Activated CD4-positive, alpha-beta T cell treated with anti-CD3 and anti-CD28 coated beads for 24 hours (primary cell): ENCODE measurements around the gene ZDHHC1.

Experiments used
- DNase-seq, 2 donors: peaks; one replicate each; pipeline ENCODE4 v3.0.0-alpha.2; 2020; ENCODE audit warnings: low read depth in 2 of 2

The ZDHHC1 gene

DNA sequence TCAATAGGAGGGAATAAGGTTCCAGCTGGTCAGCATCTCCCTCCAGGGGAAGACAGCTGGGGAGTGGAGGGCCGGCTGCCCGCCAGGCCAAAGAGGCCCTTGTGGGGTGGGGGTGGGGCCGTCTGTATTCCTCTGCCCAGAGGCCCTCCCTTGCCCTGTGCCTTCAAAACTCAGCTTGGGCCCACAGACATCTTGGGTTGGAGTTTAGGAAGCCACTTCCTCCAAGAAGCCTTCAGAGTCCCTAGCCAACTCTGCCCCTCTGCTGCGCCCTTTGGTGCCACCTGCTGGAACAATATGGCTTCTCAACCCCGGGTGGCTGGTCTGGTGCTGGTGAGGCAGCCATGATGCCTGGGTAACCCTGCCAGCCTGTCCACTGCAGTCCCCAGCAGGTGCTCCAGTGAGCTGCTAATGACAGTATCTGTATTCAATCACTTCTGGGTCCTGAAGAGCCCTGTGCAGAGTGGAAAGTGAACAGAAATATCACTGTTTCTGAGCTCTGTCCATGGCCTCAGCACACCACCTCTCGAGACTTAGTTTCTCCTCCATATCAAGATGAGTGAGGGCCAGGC, 31.3 kb upstream of the ZDHHC1 start:
- peak; percentile 66 to 70 for DNase-seq

DNA sequence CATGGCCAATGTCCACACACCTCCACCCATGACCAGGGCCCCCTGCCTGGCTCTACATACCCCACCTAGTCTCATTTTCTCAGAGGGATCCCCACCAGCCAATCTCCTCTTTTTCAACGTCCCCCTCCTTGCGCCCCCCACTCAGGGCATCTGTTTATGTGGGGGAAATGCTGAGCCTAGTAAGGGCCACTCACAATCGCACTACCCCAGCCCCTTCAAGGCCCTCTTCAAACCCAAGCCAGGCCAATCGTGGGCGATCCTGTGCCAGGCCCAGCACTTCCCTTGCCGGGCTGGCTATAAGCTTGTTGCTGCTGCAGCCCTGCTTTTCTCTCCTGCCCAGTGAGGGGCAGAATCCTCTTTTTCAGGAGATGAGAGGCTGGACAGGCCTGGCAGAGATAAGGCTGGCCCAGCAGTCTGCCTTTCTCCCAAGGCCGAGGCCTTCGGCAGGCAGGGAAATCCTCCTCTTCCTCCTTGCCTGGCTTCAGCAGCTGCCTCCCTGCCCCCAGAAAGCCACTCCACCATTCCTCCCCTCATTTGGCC, 30.8 kb upstream of the ZDHHC1 start:
- DNase-seq, result no peak

DNA sequence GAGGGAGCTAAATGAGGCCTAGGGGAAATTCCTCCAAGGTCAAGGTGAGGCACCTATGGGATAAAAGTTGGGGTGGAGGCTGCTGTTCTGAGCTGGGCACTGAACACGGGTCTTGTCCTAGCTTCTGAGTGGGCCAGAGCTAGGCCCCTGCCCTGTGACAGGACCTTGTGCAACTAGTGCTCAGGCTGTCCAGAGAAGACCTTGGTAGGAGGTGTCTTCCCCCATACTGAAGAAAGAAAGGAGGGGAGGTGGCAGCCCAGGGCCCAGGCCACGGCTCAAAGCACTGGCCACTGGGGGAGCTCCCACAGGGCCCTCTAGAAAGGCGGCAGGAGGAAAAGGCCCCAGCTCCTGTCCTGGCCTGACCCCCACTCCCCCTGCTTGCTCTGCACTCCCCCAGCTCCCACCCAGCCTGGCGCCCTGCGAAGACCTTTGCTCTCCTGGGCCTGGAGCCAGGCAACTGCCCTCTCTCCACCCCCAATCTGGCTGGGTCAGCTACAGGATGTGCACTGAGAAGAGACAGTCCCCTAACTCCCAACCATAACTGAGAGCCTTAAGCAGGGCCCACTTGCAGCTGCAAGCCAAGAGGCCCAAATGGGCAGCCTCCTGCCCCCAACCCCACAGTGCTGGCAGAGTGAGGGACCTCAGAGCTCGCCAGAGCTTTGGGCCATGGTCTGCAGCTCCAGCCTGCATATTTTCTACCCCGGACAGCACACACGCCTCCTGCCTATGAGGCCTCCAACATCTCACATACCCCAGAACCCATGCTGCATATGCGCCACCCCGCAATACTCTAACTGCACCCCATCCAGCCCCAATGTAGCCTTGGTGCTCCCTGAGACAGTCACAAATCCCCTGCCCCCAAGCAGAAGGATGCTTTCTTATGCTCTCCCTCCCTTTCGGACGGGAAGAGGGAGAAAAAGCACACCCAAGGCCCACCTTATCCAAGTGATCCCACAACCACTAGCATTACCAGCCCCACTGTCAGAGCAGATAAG, 29.9 kb upstream of the ZDHHC1 start:
- DNase-seq, result no peak

DNA sequence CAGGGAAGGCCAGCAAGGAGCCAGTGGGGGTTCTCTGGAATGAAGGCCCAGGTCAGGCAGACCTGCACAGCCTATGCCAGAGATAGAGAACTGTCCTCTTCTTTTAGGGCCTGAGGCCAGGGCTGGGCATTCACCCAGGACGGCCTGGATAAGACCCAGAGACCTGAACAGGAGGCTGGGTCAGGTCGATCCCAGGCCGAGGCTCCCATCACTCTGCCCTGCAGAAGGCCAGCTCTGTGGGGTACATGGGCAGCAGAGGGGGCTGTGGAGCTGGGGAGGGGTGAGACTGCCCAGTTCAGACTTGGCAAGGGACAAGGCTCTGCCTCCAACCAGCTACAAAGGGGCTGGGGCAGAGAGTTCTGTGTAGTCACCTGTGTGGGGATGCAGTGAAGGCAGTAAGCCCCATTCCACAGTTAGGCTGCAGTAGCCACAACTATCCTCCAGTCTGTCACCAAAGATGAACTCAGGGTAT, 29.2 kb upstream of the ZDHHC1 start:
- no peak for DNase-seq

DNA sequence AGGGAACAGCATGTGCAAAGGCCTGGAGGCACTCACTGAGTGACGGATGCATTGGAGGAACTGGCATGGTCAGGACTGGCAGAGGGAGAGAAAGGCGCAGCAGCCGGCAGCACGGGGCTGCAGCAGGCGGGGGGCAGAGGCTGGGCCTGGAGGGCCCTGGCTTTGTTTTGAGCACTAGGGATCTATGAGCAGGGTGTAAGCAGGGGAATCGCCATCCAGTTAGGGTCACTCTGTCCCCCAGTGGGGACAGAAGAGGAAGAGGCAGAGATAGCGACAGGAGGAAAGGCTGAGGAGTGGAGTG, 28.8 kb upstream of the ZDHHC1 start:
- DNase-seq, result no peak

DNA sequence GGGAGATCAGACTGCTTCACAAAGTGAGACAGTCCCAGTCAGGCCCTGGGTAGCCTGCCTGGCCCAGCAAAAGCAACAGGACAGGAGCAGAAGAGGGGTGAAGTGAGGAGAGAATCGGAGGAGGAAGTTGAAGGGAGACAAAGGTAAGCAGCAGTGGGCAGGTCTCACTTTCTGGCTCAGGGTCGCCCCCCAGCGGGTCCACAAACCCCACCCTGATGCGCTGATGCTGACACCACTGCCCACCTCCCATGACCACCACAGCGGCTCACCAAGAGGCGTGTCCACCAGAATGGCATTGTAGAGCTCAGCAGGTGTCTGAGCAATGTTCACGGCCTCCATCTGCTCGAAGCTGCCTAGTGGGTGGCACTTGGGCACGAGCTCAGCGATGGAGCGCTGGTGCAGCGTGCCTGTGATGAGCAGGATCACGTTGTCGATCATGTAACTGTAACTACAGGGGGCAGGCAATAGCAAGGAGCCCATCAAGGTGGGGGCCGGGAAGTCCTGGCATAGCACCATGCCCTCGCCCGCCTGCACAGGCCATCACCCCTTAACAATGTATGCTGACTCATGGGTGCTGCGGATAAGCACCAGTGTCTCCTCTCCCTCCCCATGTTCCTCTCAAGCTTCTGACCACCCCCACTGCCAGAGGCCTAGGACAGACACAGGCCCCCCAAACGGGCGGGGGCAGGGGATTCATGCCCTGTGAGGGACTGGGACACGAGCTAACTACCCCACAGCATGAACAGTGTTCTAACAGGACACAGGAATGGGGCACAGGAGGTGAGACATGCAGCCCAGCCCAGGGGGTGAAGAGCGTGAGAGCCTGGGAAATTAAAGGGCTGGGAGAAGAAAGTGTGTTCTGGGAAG, 28.2 kb upstream of the ZDHHC1 start:
- DNase-seq, result no peak

DNA sequence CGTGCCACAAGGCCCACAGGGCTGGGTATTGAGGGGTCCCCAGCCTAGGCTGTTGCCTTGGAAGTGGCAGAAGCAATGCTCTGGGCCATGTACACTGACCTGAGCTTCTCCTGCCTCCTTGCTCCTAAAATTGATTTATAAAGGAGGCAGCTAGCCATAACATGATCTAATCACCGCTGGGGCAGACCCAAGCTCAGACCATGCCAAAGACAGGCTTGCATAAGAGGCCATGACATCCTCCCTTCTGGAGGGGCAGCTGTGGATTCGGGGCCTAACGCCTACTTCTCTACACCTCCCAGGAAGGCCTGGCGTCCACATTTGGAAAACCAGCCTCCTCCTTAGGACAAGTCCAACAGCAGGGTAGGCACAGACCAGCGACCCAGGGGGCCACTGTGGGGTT, 27.0 kb upstream of the ZDHHC1 start:
- no peak for DNase-seq

DNA sequence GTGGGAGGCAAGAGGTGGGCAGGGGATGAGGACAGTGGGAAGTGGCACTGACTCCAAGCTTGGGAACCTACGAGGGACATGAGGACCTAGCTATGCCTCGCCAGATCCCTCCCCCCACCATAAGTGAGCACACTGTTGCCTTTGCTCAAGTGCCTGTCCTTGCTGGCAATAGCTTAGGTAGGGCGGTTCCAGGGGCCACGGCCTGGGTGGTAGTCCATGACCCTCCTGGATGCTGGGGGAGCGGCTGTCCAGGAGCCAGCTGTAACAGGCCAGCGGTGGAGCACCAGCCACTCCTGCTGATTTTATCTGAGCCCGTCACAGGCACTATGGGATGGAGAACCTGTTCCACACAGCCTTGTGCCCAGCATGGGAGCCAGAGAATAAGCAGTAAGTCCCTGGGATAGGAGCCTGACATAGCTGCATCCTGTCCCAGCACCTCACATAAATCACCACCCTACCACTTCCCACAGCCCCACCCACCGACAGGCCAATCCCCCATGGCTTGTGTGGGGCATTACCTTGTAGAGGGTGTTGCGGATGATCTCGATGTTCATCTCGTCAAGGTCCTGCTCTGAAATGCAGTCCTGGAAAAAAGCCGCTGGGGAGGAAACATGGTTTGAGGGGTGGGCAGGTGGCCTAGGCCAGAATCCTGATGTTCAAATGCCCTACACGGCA, 26.4 kb upstream of the ZDHHC1 start:
- DNase-seq, result no peak

DNA sequence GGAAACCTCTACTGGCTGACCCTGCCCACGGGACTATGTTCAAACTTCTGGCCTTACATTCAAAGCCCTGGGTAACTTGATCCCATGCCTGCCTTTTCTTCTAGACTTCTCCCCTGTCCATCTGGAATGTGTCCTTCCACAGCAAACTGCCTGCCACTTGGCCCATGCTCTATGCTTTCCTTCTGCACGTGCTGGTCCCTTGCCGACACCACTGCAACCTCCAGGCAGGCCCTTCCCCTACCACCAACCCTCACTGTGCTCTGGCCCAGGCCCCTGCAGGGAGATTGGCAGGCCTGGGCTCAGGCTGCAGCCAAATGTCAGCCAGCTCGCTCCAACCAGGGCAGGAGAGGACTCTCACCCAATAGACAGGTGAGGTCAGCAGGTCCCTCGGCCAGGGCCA, 25.6 kb upstream of the ZDHHC1 start:
- no peak for DNase-seq

DNA sequence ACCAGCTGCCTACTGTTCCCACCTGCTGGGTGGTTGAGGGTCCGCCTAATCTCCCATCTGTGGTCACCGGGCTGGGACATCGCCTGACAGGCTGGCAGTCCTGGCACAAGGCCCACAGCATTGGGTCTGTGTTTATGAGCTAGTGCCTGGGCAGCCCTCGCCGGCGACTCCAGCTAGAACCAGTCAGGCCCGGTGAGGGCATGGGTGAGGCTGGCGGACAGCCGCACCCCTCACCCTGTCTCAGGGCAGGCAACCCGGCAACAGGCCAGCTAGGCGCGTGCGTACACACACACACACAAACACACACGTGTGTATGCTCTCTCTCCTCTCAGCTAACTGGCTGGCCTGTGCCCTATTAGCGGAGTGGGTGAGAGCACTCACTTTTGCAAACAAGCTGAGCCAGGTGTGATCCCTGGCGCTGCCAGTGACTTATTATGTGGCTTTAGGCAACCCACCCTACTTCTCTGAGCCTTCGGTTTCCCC, 25.0 kb upstream of the ZDHHC1 start:
- DNase-seq, result no peak

DNA sequence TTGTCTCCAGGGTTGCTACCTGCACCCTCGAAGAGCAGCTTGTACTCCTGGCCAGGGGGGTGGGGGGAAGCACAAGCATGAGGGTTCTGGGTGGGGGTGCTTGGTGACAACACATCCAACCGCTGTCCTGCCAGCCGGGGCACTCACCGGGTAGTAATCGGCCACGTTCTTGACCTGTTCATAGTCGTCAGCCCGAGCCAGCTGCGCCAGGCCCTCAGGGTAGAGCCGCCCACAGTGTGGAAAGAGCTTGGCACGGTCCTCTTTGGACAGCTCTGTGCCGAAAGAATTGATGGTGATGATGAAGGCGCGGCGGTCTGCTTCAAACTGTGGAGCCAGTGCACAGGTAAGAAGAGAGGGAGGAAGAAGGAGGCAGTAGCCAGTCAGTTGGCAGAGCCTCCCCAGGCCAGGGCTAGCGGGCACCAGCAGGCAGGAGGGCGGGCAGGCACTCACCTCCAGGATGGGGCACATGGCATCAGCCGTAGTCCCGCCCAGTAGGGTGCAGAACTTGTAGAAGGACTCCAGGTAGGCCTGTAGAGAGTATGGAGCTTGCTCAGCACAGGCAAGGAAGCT, 22.6 kb upstream of the ZDHHC1 start:
- DNase-seq, result no peak

DNA sequence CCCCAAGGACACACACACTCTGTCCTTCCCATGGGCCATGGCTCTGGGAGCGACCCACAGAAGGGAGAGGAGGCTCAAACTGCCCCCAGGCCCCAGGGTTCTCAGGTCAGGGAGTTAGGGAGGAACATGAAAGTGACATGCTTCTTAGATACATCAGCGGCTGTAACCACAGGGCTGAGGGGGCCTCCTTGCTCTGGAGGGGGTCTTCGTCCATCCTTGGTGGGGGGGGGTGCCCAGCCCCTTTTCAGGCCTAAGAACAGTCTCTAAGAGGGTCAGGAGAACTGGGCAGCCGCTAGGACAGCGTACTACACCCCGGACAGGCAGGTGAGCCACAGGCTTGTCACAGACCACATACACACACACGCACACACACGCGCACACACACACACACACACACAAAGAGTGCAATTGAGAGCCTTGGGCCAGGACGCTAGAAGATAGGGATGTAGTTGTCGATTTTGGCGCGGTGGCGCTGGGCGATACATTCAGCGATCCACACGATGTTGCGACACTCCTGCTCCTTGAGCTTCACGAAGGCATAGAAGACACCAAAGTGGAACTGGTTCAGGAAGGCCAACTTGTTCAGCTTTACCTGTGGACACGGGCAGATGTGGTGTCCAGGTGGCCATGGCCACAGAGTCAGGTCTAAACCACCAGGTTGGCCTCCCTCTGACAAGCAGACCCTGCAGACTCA, 22.0 kb upstream of the ZDHHC1 start:
- DNase-seq, result no peak

DNA sequence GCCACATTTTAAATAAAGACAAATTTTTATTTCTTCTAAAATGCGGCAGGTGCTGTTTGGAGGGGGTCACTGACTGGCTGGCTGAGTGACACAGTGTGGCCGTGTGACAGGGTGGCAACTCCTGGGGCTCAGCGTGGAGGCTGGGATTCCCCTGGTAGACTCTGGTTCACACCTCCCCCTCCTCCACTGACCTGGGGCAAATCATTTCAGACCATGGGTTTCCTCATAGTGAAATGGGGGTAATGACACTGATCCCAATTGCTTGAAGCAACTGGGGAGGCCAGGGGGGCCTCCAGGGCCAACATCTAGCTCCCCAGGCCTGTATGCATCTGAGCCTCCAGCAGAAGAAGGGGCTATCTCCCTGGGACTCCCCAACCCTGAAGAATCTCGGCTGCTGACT, 21.2 kb upstream of the ZDHHC1 start:
- no peak for DNase-seq

DNA sequence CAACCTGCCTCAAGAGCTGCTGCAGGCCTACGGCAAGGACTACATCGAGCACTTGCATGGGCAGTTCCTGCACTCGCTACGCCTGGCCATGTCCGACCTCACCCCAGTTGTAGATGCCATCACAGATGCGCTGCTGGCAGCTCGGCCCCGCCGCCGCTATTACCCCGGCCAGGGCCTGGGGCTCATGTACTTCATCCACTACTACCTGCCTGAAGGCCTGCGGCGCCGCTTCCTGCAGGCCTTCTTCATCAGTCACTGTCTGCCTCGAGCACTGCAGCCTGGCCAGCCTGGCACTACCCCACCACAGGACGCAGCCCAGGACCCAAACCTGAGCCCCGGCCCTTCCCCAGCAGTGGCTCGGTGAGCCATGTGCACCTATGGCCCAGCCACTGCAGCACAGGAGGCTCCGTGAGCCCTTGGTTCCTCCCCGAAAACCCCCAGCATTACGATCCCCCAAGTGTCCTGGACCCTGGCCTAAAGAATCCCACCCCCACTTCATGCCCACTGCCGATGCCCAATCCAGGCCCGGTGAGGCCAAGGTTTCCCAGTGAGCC, 20.4 kb upstream of the ZDHHC1 start:
- no peak for DNase-seq

DNA sequence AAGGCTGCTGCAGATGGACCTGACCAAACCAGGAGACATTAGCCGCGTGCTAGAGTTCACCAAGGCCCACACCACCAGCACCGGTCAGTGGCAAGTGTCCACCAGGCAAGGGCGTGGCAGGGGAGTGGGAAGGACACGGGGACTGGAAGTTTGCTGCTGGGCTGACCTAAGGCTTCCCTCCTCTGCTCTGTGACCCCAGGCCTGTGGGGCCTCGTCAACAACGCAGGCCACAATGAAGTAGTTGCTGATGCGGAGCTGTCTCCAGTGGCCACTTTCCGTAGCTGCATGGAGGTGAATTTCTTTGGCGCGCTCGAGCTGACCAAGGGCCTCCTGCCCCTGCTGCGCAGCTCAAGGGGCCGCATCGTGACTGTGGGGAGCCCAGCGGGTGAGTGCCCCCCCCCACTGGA, 19.5 kb upstream of the ZDHHC1 start:
- no peak for DNase-seq

DNA sequence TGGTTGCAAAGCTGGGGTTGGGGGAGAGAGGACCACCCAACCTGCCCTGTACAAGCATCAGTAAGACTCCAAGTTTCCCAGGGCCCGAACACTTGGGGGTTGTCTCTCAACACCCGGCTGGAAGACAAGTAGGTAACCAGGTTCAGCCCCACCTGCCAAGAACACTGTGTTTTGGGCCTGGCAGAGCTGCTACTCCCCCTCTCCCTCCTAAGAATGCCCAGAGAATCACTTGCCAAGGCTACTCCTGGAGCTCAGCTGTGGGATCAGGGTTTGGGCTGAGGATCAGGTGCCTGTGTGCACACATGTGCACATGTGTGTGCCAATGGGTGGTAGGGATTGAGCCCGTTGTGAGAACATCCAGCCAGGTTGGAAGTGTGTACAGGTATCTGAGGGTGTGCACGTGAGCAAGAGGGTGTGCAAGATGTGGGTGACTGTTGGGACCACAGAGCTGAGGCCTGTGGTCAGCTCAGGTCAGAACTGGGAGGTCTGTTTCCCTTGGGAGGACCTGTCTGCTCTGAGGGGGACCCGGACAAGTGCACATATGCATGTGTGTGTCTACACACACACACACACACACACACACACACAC, 16.9 kb upstream of the ZDHHC1 start:
- DNase-seq, result no peak

DNA sequence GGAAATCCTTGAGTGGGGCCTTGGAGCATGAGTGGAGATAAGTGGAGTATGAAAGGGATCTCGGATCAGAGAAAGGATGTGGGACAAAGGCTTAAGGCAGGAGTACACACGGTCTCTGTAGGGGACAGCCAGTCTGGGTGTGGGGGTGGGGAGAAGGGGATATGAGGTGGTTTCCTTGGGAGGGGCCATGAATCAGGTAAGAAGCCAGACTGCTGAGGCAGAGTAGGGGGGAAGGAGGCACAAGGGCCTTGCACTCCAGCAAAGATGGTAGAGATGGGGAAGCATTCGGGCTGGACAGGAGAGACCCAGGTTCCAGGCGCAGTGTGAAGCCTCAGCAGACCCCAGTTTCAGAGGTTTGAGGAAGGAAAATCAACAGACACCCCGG, 16.2 kb upstream of the ZDHHC1 start:
- DNase-seq, result no peak

DNA sequence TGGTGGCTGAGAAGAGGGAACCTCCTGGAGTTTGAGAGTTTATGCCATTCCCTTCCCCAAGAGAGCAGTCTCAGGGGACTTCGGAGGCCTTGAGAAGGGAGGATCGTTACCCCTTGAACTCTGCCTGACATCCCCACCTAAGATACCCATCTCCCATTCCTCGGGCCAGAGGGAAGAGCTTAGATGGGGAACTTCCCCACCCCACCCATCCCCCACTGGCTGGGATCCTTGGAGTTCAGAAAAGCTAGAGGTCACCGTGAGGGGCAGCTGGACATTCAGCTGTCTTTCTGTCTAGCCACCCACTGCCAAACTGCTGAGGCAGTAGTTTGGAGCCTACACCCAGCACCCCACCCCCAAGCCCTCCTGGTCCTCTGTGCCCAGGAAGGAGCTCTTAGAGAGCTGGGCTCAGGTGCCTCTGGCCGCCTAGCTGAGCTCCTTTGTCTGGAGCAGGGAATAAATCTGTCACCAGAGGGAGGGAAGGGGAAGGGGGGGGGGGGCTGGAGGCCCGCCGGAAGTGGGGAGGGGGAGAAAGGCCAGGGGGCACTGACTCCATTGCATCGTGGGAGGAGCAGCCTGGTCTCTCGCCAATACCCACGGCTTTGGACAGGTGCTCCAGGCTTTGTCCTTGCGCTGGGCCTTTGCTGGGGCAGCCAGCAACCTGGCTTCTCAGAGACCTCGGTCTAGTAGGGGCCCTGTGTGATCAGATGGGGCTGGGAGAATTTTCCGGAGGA, 15.7 kb upstream of the ZDHHC1 start:
- no peak for DNase-seq
